Stimulated activated CD4-positive, alpha-beta T cell treated with anti-CD3 and anti-CD28 coated beads, Interleukin-4, amount 100 ng/mL, for 24 hours (primary cell): ENCODE results near the gene DCUN1D3.

Source experiments
- DNase-seq: peaks from one replicate; pipeline ENCODE4 v3.0.0-alpha.2; 2020

DCUN1D3 gene

GRCh38 chr16:20918486-20919239, 18.5 kb upstream of the DCUN1D3 start:
- DNase-seq = no peak

- no peak for DNase-seq
These were observed 16.8 kb upstream of the DCUN1D3 start for GRCh38 chr16:20916942-20917341.

DNA sequence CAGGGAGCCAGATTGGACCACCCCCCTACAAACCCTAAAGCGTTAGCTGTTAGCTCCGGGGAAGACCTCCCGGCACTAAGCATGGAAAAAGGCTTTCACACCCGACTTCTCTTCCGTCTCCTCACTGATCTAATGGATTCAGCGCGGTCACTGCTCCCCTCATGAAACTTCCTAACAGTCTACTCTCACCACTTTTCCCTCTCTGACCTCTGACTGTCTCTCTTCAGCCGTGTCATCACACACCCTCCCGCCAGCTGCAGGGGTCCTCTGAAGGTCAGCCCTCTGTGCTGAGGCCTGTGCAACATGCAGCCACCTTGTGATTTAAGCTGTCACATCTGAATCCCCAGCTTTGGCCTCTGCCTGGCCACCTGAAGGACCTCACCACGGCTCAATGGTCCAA, 16.1 kb upstream of the DCUN1D3 start:
- DNase-seq = no peak

GRCh38 chr16:20911361-20911760, 11.2 kb upstream of the DCUN1D3 start:
- no peak for DNase-seq

- no peak for DNase-seq
These were observed 10.7 kb upstream of the DCUN1D3 start for GRCh38 chr16:20910781-20911321.

DNA sequence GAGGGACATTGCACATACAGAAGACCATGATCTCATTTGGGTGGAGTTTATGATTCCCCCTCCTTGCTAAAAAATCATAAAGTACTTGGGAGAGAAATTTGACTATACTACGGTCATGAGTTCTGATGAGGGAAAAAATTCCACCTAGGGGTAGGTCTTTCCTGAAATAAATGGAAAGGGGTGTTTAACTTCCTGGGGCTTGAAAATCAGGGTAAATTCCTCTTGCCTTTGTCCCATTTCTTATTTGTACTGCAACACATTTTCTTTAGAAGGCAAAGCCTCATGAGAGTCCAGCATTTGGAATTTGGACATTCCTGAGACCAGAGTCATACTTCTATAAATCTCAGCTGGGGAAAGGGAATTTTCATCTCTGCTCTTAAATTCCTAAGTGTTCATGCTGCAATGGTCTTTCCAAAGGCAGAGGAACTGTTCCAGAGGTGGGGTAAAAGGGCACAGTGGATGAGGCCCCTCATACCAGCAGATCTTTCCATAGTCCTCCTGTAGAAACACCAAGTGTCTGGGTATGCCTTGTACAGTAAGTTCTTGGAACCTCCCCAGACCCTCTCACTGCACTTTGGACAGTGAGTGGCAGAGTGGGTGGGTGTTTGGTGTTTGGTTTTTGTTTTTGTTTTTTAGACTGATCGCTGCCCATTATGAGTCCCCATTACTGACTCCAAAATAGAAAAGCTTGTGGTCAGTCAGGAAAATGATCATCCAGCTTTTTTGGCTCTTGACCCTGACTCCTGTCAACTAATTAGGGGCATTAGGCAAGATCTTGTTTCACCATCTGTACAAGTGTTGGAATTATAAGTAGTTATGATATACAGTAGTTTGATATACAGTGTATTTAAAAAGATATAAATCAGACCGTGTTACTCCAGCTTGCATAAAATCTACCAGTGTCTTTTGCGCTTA, 6.4 kb upstream of the DCUN1D3 start:
- no peak for DNase-seq

- no peak for DNase-seq
These were observed 5.4 kb upstream of the DCUN1D3 start for GRCh38 chr16:20905576-20905975.

DNA sequence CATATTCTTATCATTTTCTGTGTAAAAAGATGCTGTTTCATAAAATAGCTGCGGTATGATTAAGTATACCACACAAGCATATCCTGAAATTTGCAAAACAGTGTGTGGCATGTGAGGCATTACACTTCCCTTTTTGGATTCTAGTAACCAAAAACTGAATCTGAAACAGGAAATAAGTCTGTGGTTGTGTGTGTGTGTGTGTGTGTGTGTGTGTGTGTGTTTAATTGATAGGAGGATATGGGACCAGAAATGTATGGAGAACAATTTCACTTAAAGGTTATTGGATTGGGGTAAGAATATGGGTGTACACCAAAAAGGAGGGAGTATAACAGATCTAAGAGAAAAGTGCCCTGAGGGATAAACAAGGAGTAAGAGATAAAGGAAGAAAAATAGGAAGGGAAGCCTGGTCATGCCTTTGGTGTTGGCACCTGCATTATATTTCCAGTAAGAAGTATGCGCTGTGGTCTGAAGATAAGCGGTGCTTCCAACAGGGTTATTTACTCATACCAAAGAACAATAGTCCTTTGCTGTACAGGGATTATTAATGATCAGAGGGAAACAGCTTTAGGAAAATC, 4.4 kb upstream of the DCUN1D3 start:
- DNase-seq = peak; percentile 21

- no peak for DNase-seq
These were observed 3.8 kb upstream of the DCUN1D3 start for GRCh38 chr16:20903899-20904506.

GRCh38 chr16:20903116-20903898, 3.1 kb upstream of the DCUN1D3 start:
- no peak for DNase-seq

DNA sequence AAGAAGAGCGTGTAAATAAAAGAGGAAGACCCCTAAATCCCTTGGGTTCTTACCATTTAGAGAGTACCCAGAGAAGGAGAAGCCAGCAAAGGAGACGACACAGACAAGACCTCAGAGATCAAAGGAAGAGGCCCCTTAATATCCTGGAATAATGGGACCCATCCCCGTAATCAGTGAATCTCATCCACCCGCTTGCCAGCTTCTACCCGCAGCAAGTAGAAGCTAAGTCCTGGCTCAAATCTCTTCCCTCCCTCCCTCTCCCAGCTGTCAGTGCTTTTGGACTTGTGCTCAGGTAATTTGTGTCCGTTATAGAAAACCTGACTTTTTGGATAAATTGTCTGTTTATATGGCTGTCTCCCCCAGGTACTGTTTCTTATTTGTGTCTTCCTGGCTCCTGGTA, 2.3 kb upstream of the DCUN1D3 start:
- no peak for DNase-seq

DNA sequence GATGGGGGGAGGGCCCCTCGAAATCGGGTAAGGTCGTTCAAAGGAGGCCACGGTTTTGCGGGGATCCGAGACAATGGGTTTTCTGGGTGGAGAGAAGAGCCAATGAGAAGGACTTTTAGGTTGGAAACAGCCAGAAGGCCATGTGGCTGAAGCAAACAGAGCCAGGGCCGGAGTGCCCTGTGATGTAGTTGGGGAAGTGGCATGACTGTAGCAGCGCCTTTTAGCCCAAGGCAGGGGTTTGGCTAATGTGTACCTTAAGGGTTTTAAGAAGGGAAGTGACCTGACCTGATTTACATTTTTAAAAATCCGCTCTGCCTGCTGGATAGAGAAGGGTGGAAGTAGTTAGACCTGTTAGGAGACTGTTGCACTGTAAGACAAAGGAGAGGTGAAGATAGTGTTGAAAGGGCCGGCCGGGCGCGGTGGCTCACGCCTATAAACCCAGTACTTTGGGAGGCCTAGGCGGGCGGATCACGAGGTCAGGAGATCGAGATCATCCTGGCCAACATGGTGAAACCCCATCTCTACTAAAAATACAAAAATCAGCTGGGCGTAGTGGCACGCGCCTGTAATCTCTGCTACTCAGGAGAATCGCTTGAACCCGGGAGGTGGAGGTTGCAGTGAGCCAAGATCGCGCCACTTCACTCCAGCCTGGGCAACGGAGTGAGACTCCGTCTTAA, 1.4 kb upstream of the DCUN1D3 start:
- no peak for DNase-seq

GRCh38 chr16:20901068-20901435, 894 bp upstream of the DCUN1D3 start:
- peak; percentile 4 for DNase-seq

DNA sequence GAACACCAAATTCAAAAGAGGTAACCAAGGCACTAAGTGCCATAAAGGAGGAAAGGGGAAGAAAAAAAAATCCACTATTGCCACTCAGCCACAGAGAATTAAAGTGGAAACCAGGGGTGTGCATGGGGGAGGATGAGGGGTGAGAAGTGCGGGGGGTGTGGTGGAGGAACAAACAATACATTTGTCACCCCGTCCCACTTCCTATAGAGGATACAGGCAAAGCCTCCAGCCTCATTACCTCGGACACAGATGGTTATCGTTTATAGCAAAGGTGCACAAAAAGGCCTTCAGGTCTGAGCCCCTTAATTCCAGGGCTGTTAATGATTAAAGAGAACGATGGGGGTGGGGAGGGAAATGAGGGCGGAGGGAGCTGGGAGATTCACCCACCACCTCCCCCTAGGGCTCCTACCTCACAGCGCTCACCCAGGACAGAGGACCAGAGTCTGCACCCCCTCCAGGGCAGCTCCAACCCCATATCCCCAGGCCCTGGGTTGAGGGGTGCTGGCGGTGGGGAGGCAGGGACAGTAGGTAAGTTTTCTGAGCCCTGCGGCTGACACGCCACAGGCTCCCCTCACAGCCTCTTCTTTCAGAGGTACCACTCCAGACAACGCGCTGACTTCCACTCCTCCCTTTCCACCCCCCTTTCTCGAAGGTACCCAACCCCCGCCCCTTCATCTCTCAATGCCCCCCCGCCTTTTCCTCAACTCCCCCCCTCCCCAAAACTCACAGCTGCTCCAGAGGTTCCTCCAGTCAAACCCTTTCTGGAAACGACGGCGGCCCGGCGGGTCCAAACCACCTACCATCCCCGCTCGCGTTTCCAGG, 470 bp downstream of the DCUN1D3 start:
- DNase-seq = no peak

DNA sequence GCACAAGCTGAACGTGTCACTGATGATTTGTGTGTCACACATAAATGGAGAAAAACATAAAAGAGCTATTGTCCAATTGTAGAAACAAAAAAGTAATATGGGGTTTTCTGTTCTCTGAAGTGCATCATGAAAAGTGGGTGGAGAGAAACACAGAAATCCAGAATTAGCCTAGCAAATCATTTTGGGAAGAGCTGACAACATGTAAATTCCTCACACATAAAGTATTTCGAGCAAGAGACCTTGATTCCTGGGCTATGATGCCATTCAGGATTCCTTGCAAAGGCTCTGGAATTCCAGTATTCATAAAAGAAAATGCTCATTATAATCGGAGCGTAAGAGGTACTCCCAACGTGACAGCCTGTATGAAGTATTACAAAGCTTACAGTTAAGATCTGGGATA, 1.1 kb downstream of the DCUN1D3 start:
- DNase-seq = no peak

DNA sequence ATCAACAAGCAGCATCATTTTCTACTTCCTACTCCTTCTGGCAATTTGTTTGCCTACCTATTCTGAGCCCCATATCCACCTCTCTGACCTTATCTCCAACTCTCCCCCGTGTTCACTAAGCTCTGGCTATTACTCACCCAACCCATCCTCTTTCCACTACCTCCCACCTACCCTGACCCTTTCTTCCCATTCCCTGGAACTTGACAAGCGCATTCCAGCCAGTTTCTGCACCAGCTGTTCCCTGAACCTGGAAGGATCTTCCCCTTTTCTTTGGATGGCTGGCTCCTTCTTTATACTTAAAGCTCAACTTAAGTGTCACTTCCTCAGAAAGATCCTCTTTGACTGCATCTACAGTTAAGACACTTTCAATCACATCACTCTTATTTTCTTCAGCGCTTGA, 2.2 kb downstream of the DCUN1D3 start:
- DNase-seq = no peak

GRCh38 chr16:20897253-20897897, 2.8 kb downstream of the DCUN1D3 start:
- no peak for DNase-seq

- no peak for DNase-seq
These were observed 5.8 kb downstream of the DCUN1D3 start for GRCh38 chr16:20894388-20894787.

- no peak for DNase-seq
These were observed 10.4 kb downstream of the DCUN1D3 start for GRCh38 chr16:20889625-20890275.

DNA sequence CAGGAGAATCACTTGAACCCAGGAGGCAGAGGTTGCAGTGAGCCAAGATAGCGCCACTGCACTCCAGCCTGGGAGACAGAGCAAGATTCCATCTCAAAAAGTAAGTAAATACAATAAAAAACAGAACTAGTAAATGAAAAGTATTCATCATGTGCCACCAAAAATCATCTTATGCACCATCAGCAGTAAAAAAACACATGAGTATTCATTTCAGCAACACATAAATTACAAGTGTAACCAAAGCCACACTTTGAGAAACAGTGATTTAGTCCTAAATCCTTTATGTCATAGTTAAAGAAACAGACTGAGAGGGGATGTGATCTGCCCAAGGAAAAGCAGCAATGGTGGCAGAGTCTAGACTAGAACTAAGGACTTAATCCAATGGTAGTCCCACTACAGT, 13.0 kb downstream of the DCUN1D3 start:
- DNase-seq = no peak
